ENCODE data around the gene GJB5. TPM values are rescaled to one million over a fixed set of nuclear protein-coding genes. Genes with fewer than 3 reads are reported as not detected.

GJB5 gene
- total and polyA plus RNA-seq, 8 donors = not detected

- Histone ChIP-seq H3K27me3 (no peaks in the 10 kb centered on the region), H3K9me3 (no peaks in the 10 kb centered on the region), H3K27ac (no peak overlapping the region), H3K4me3 (no peak overlapping the region), H3K4me1 (no peaks in the 10 kb centered on the region), H3K36me3 (no peaks in the 10 kb centered on the region)
- DNase-seq (no peak), FAIRE-seq (no peak), ATAC-seq (no peak)
- no peak for TF ChIP-seq CTCF (IDR thresholded peaks at IDR 0.05)
- 80 to 85% methylated on average over 6 of the region's 6 CpGs for WGBS, 2 donors
- intact Hi-C loops (cut with DNase I) = loop anchor here in 1 of 3 donors (5.0 kb wide), 1 partner anchor 61 kb away; no protein-coding TSS in a partner anchor
These were observed 36.1 kb downstream of the GJB5 start for GRCh38 chr1:34790985-34791384.

- H3K27me3 ChIP-seq = no peaks in the 10 kb centered on the region
- intact Hi-C loops (cut with DNase I) = loop anchor here in 1 of 3 donors (5.0 kb wide), 1 partner anchor 60 kb away; no protein-coding TSS in a partner anchor
- ATAC-seq (no peak), FAIRE-seq (no peak), DNase-seq (no peak)
- H3K9me3 ChIP-seq = no peaks in the 10 kb centered on the region
- no peak overlapping the region for H3K27ac ChIP-seq
- no peak for TF ChIP-seq CTCF (IDR thresholded peaks at IDR 0.05)
- H3K36me3 ChIP-seq = no peaks in the 10 kb centered on the region
- 58 to 73% methylated on average over 10 of the region's 10 CpGs for WGBS, 2 donors
- peak overlapping the region in 1 of 4 donors; percentile 30 for H3K4me3 ChIP-seq
- no peaks in the 10 kb centered on the region for H3K4me1 ChIP-seq
These were observed 37.6 kb downstream of the GJB5 start for GRCh38 chr1:34792424-34792823.

GRCh38 chr1:34792868-34793727, 38.3 kb downstream of the GJB5 start, which contains the start of gene GJA4:
GJA4 (plus strand) TSS chr1:34792999; CDS start chr1:34794214, 1,215 bp downstream.
- DNase-seq (no peak), FAIRE-seq (no peak), ATAC-seq (peak in 3 of 4 donors; percentile 21 to 60 (median 59))
- intact Hi-C loops (cut with DNase I) = loop anchor here in 1 of 3 donors (5.0 kb wide), 1 partner anchor 59 kb away; no protein-coding TSS in a partner anchor
- TF ChIP-seq CTCF (IDR thresholded peaks at IDR 0.05) = no peak
- Histone ChIP-seq H3K9me3 (no peaks in the 10 kb centered on the region), H3K27ac (no peak within 1 kb of the TSS), H3K36me3 (no peaks in the 10 kb centered on the region), H3K4me3 (peak within 1 kb of the TSS in 2 of 4 donors; percentile 24 to 30), H3K4me1 (no peaks in the 10 kb centered on the region), H3K27me3 (no peaks in the 10 kb centered on the region)
- WGBS, 2 donors = 20% methylated on average over 27 to 45 of the region's 45 CpGs

GRCh38 chr1:34794001-34794789, 39.3 kb downstream of the GJB5 start:
- DNase-seq = no peak
- Histone ChIP-seq H3K36me3 (no peaks in the 10 kb centered on the region), H3K4me3 (no peak overlapping the region), H3K27me3 (no peaks in the 10 kb centered on the region), H3K9me3 (no peaks in the 10 kb centered on the region), H3K4me1 (no peaks in the 10 kb centered on the region), H3K27ac (no peak overlapping the region)
- intact Hi-C loops (cut with DNase I) = loop anchor here in 1 of 3 donors (5.0 kb wide), 1 partner anchor 58 kb away; no protein-coding TSS in a partner anchor
- FAIRE-seq = no peak
- no peak for TF ChIP-seq CTCF (IDR thresholded peaks at IDR 0.05)
- 90 to 93% methylated on average over 39 to 40 of the region's 40 CpGs for WGBS, 2 donors
- no peak for ATAC-seq
